ENCODE results near the gene AAMP. TPM values are rescaled to one million over a fixed set of nuclear protein-coding genes. Genes with fewer than 3 reads are reported as not detected.

Gene AAMP
- 10 to 100 TPM; 45.8 to 46.4 TPM for total RNA-seq

DNA sequence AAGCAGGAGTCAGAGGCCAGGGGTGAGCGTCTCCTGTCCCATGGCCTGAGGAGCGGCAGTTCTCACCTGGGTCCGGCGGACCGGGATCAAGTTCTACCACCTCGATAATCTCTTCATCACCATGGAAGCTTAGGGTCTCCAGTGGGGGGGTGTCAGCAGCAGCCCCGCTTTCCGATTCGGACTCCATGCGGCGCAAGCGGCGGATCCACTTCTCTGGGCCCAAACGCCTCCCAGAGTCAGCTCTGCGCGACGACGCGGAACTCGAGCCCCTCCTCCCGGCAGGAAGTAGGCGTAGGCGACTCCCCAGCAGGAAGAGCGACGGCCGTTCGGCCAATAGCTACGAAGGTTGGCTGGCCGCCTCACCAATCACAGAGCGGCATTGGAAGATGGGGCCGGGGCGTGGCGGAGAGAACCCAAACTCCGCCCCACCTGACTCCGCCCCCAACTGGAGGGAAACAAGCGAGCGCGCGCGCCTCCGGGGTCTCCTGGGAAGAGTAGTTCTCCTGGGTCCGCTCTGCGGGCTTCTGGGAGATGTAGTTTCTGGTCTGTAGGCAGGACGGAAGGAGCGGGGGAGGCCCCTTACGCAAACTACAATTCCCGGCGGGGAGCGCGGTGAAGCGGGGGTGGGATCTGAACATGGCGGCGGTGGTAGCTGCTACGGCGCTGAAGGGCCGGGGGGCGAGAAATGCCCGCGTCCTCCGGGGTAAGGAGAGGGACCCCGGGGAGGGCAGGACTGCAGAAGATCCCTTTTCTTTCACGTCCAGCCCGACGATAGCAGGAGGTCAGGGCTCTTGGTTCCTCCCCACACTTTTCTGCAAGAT is at the start of gene AAMP, which contains the start of gene PNKD:
AAMP (minus strand) TSS at position 238 of the 821 bp plus-strand sequence; CDS start at position 187, 51 bp downstream.
PNKD (plus strand) TSS at position 620 of the 821 bp plus-strand sequence; CDS start at position 637, 17 bp downstream.

DNA sequence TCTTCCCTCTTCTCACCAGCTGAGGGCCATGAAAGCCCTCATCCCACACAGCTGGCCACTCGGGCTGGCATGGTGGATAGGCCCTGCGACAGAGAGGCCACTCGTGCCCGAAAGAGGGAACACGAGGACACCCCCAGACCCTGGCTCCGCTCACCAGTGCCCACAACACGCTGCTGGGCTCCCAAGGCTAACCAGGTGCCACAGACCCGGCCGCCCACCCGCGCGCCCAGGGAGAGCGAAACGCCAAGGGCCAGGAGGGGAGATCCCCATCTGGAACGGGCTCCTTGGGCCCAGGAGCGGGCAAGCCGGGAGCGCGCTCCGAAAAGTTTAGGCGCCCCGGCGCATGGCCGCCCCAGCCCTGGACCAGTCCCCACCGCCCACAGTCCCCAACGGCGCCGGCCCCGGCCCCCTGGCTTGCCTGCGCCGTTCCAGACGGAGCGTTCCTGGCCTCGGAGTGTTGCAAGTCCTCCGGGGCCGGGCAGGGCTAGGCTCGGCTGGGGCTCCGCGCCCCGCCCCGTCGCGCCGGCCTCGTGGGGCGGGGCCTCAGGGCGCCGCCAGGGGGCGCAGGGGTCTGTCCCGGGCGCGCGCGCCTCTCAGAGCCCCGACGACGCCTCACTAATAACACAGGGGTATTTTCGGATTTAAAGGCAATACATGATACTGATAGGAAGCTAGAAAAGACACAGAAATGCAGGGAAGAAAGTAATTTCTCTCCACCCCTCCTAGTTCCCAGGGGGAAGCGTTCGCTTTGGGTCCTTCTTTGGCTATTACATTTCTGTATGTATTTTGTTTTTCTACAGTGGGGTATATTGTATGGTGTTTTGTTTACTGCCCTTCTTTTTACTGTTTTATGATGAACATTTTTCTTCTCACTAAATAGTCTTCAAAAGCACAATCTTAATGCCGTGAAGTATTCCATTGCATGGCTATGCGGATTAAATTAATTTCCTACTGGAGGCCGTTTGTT is 22.4 kb upstream of the AAMP start, which contains the start of gene TMBIM1:
TMBIM1 (minus strand) TSS at position 456 of the 967 bp plus-strand sequence. CDS start 10,362 bp downstream, outside the sequence.

GRCh38 chr2:218260742-218261422 is 9.1 kb downstream of the AAMP start, which contains the start of gene GPBAR1:
TSS of gene GPBAR1 (plus strand) at chr2:218261015. CDS start at chr2:218262725, 1,710 bp downstream.

DNA sequence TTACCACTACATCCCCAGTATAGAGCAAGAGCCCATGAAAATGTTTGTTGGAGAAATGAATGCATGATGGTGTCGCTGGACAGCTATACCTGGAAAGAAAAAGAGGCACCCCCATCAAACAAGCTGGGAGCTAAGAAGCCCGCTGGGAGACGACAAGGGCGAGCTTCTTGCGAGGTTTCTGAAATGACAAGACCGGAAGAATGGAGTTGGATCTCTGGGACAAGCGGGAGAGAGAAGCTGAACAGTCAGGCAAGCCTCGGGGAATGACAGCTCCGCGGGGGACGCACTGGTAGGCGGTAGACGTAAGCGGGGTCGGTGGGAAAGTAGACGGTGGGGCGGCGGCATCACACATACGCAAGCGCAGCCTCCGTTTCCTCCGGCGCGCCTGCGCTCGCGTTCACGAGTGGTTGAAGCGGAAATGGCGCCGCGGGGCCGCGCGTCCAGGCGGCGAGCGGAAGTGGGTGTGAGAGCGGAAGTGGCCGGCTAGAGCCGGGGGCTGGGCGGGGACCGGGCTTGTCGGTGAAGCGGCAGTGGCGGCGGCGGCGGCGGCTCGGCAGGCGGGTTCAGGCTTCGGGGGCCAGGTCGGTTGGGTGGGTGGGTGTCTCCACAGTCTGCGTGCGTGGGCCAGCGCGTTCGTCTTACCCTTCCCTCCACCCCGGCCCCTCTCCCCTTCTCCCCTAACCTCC is 53.1 kb downstream of the AAMP start, which contains the start of gene ARPC2:
ARPC2 (plus strand) TSS at position 516 of the 686 bp plus-strand sequence. CDS start 282 bp downstream, outside the sequence.

Small RNA genes within 50 kb of the gene (microRNA-seq; reads per million reads assigned to microRNA genes)
- 1.5 reads per million for gene MIR6513 (ENCODE audit: borderline microRNAs expressed, borderline replicate concordance)

Other genes with a start within 250 kb of the AAMP start
- under 1 TPM; 0.36 to 0.88 TPM for gene RUFY4, start 200.9 kb downstream of the AAMP start, total RNA-seq
- gene CXCR2, start 144.1 kb downstream of the AAMP start, total RNA-seq, result under 1 TPM; 0.17 to 0.43 TPM
- gene CXCR1, start 103.2 kb downstream of the AAMP start, total RNA-seq, result under 1 TPM; 0.28 to 0.53 TPM
- gene ARPC2, start 52.9 kb downstream of the AAMP start, total RNA-seq, result 100 to 1,000 TPM; 621 to 635 TPM
- gene GPBAR1, start 9.1 kb downstream of the AAMP start, total RNA-seq, result under 1 TPM; 0.63 to 0.82 TPM
- 10 to 100 TPM; 29.6 to 33.5 TPM for gene PNKD, start 382 bp upstream of the AAMP start, total RNA-seq
- 10 to 100 TPM; 79.6 to 85.0 TPM for gene TMBIM1, start 22.4 kb upstream of the AAMP start, total RNA-seq
- gene CATIP, start 86.7 kb upstream of the AAMP start, total RNA-seq, result not detected
- gene SLC11A1, start 112.1 kb upstream of the AAMP start, total RNA-seq, result under 1 TPM; 0.30 to 0.46 TPM
- gene CTDSP1, start 129.7 kb upstream of the AAMP start, total RNA-seq, result 100 to 1,000 TPM; 209 to 223 TPM
- gene VIL1, start 149.0 kb upstream of the AAMP start, total RNA-seq, result not detected

All from activated naive CD4-positive, alpha-beta T cell treated with anti-CD3 and anti-CD28 coated beads, Interleukin-2, amount 10 ng/mL, durations not matched to agents 5 hours and 36 hours (primary cell).